HepG2 (cell line): ENCODE measurements around the gene LSM12. TPM values are rescaled to one million over a fixed set of nuclear protein-coding genes. Genes with fewer than 3 reads are reported as not detected.

Experiments
- ARNT2 ChIP-seq: sonication (generic); formaldehyde crosslinking; IDR thresholded peaks from 2 replicates; pipeline ENCODE4 v1.8.0; 2022; ENCODE audit warnings: mild to moderate bottlenecking, low read depth, missing genetic modification reagents, moderate library complexity
- CBX1 ChIP-seq: IDR thresholded peaks from one replicate; pipeline ENCODE4 v1.6.1; 2016; ENCODE audit warnings: antibody characterized with exemption, low read depth
- FLYWCH1 ChIP-seq: sonication (generic); formaldehyde crosslinking; IDR thresholded peaks from 2 replicates; pipeline ENCODE4 v1.8.1; 2023; ENCODE audit warnings: mild to moderate bottlenecking, missing genetic modification reagents
- FOXA3 ChIP-seq: IDR thresholded peaks from 2 replicates; pipeline ENCODE4 v1.6.1; 2016; ENCODE audit warnings: missing genetic modification reagents, missing compliant biosample characterization
- HDAC2 ChIP-seq: sonication (generic); formaldehyde crosslinking; IDR thresholded peaks from 2 replicates; pipeline ENCODE4 v1.4.0; 2020; ENCODE audit warnings: missing genetic modification reagents
- MAFG ChIP-seq: sonication (generic); formaldehyde crosslinking; IDR thresholded peaks from 2 replicates; pipeline ENCODE4 v1.5.1; 2020; ENCODE audit warnings: mild to moderate bottlenecking, missing genetic modification reagents
- MAZ ChIP-seq, 2 experiments: sonication (generic) in 1 of 2; formaldehyde crosslinking in 1 of 2; IDR thresholded peaks; 2 replicates each; pipeline versions ENCODE4 v1.5.0 to v1.6.1; 2012 to 2020; ENCODE audit warnings: low read depth in 2 of 2, mild to moderate bottlenecking in 2 of 2, borderline replicate concordance in 1 of 2, improper control_type of control experiment in 1 of 2, low read length in 1 of 2, missing genetic modification reagents in 1 of 2, moderate library complexity in 1 of 2
- MIER3 ChIP-seq: IDR thresholded peaks from 2 replicates; pipeline ENCODE4 v1.6.1; 2016; ENCODE audit warnings: missing compliant biosample characterization, borderline replicate concordance
- MTA1 ChIP-seq: sonication (generic); formaldehyde crosslinking; IDR thresholded peaks from 2 replicates; pipeline ENCODE4 v1.4.0; 2020; ENCODE audit warnings: missing genetic modification reagents, mild to moderate bottlenecking, borderline replicate concordance
- PITX1 ChIP-seq: sonication (generic); formaldehyde crosslinking; IDR thresholded peaks from 2 replicates; pipeline ENCODE4 v1.5.1; 2020; ENCODE audit warnings: mild to moderate bottlenecking, missing genetic modification reagents
- POLR2G ChIP-seq: fragments of 200-400 bp; formaldehyde crosslinking; IDR thresholded peaks from 2 replicates; pipeline ENCODE4 v1.6.1; 2018; ENCODE audit warnings: mild to moderate bottlenecking, low read depth, low read length, moderate library complexity
- SALL1 ChIP-seq: sonication (generic); formaldehyde crosslinking; IDR thresholded peaks from 2 replicates; pipeline ENCODE4 v1.8.0; 2022; ENCODE audit warnings: mild to moderate bottlenecking, missing genetic modification reagents
- SMARCC2 ChIP-seq: fragments of 450-650 bp; IDR thresholded peaks from 2 replicates; pipeline ENCODE4 v1.6.1; 2017; ENCODE audit warnings: antibody characterized with exemption, mild to moderate bottlenecking
- U2AF2 ChIP-seq: fragments of 200-400 bp; formaldehyde crosslinking; IDR thresholded peaks from 2 replicates; pipeline ENCODE4 v1.6.1; 2017; ENCODE audit warnings: low read depth, mild to moderate bottlenecking, low read length
- ZBTB42 ChIP-seq: sonication (generic); formaldehyde crosslinking; IDR thresholded peaks from 2 replicates; pipeline ENCODE4 v1.5.0; 2020; ENCODE audit warnings: mild to moderate bottlenecking, missing genetic modification reagents
- ZFP62 ChIP-seq: sonication (generic); formaldehyde crosslinking; IDR thresholded peaks from 2 replicates; pipeline ENCODE4 v1.4.0; 2020; ENCODE audit warnings: missing genetic modification reagents
- ZNF225 ChIP-seq: sonication (generic); formaldehyde crosslinking; IDR thresholded peaks from 2 replicates; pipeline ENCODE4 v1.4.0; 2020; ENCODE audit warnings: mild to moderate bottlenecking, missing genetic modification reagents
- ZSCAN21 ChIP-seq: sonication (generic); formaldehyde crosslinking; IDR thresholded peaks from 2 replicates; pipeline ENCODE4 v1.8.0; 2022; ENCODE audit warnings: mild to moderate bottlenecking, missing genetic modification reagents, moderate library complexity, borderline replicate concordance
- polyA plus RNA-seq, 8 experiments: library from polyadenylated mRNA; depleted of rRNA in 3 of 8; stranded (reverse) in 7 of 8; unstranded in 1 of 8; fragments of >200 nt; fragmentation: Illumina TruSeq in 4 of 8; extraction: Trizol in 4 of 8; gene quantifications; 2 replicates each; pipeline versions ENCODE4 v1.2.1 to v1.2.3, GENCODE V29; 2011 to 2016; ENCODE audit warnings: low read depth in 4 of 8, missing spikeins in 1 of 8, mixed read lengths in 1 of 8; ENCODE audit not compliant: insufficient read depth in 1 of 8
- total RNA-seq, 5 experiments: library from RNA; depleted of rRNA; stranded (reverse); fragments of >200 nt; fragmentation: Illumina TruSeq; extraction: Trizol; gene quantifications; 2 replicates each; pipeline ENCODE4 v1.2.3, GENCODE V29; 2016; ENCODE audit warnings: low read depth in 1 of 5
- TF ChIP-seq, protein P1 (sequence below): IDR thresholded peaks from 2 replicates; pipeline ENCODE4 v1.6.1; 2016
- TF ChIP-seq, protein P2 (sequence below): sonication (generic); formaldehyde crosslinking; IDR thresholded peaks from 2 replicates; pipeline ENCODE4 v1.5.0; 2020; ENCODE audit warnings: mild to moderate bottlenecking, missing genetic modification reagents
- TF ChIP-seq, protein P3 (sequence below): sonication (generic); formaldehyde crosslinking; IDR thresholded peaks from 2 replicates; pipeline ENCODE4 v1.8.1; 2022; ENCODE audit warnings: mild to moderate bottlenecking, missing genetic modification reagents
- TF ChIP-seq, protein P4 (sequence below): sonication (generic); formaldehyde crosslinking; IDR thresholded peaks from 2 replicates; pipeline ENCODE4 v1.4.0; 2020; ENCODE audit warnings: missing genetic modification reagents
- TF ChIP-seq, protein P5 (sequence below): IDR thresholded peaks from 2 replicates; pipeline ENCODE4 v1.6.1; 2016; ENCODE audit warnings: low read depth

The LSM12 gene
- total and polyA plus RNA-seq, 2 of the 13 experiments (the other 11 are each of a cell fraction or from before 2014, with no cell fraction given) = 52.8 to 55.7 TPM

DNA sequence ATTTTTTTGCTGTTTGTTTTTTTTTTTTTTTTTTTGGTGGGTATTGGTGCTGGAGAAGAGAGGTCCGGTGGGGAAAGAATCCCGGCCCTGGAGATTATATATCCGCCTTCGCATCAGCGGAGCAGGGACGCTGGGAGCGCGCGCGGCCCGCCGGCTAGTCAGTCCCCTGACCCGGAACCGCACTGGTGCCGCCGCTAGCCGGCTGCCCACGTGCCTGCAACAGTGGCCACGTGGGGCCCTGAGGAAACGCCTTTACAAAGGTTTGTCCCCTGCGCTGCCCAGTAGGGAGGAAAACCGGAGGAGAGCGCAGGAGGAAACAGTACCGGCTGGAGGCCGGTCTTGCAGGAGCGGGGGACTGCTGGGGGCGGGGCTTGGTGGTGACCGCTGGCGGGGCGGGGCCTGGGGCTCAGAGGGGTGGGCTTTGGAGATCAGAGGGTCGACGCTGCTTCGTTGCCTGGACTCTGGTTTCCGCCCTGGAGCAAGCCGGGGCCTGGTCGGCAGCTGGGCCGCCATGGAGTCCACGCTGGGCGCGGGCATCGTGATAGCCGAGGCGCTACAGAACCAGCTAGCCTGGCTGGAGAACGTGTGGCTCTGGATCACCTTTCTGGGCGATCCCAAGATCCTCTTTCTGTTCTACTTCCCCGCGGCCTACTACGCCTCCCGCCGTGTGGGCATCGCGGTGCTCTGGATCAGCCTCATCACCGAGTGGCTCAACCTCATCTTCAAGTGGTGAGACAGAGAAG lies 4.2 kb upstream of the LSM12 start, which contains the start of gene G6PC3 (continued):
- TF ChIP-seq MAZ (IDR thresholded peaks at IDR 0.05; ENCODE audit: borderline replicate concordance, low read depth, low read length) (peak; percentile 87; the same call in 1 of the 2 replicates), MAZ (CRISPR knock-in tag; IDR thresholded peaks at IDR 0.05; ENCODE audit: low read depth) (peak; percentile 97), ARNT2 (peak; percentile 99), ZNF225 (CRISPR knock-in tag) (peak; percentile 92; the same call in 1 of the 2 replicates), FLYWCH1 (CRISPR knock-in tag) (no peak; the same call in 1 of the 2 replicates), PITX1 (CRISPR knock-in tag) (peak; percentile 74), POLR2G (peak; percentile 92), SMARCC2 (no peak), ZFP62 (no peak), MAFG (no peak), MTA1 (CRISPR knock-in tag) (peak; percentile 71; the same call in 1 of the 2 replicates), MIER3 (CRISPR knock-in tag) (peak; percentile 99), ZBTB42 (CRISPR knock-in tag) (peak; percentile 72; the same call in 1 of the 2 replicates), CBX1 (peak; percentile 92), SALL1 (CRISPR knock-in tag) (peak; percentile 98), U2AF2 (no peak), HDAC2 (CRISPR knock-in tag) (peak; percentile 91), FOXA3 (CRISPR knock-in tag) (peak; percentile 85), ZSCAN21 (CRISPR knock-in tag) (peak; percentile 91)
- TF ChIP-seq, protein P1, sequence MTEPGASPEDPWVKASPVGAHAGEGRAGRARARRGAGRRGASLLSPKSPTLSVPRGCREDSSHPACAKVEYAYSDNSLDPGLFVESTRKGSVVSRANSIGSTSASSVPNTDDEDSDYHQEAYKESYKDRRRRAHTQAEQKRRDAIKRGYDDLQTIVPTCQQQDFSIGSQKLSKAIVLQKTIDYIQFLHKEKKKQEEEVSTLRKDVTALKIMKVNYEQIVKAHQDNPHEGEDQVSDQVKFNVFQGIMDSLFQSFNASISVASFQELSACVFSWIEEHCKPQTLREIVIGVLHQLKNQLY (CRISPR knock-in tag) = peak; percentile 98
- TF ChIP-seq, protein P2, sequence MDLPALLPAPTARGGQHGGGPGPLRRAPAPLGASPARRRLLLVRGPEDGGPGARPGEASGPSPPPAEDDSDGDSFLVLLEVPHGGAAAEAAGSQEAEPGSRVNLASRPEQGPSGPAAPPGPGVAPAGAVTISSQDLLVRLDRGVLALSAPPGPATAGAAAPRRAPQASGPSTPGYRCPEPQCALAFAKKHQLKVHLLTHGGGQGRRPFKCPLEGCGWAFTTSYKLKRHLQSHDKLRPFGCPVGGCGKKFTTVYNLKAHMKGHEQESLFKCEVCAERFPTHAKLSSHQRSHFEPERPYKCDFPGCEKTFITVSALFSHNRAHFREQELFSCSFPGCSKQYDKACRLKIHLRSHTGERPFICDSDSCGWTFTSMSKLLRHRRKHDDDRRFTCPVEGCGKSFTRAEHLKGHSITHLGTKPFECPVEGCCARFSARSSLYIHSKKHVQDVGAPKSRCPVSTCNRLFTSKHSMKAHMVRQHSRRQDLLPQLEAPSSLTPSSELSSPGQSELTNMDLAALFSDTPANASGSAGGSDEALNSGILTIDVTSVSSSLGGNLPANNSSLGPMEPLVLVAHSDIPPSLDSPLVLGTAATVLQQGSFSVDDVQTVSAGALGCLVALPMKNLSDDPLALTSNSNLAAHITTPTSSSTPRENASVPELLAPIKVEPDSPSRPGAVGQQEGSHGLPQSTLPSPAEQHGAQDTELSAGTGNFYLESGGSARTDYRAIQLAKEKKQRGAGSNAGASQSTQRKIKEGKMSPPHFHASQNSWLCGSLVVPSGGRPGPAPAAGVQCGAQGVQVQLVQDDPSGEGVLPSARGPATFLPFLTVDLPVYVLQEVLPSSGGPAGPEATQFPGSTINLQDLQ (CRISPR knock-in tag) = peak; percentile 54; the same call in 1 of the 2 replicates
- TF ChIP-seq, protein P3, sequence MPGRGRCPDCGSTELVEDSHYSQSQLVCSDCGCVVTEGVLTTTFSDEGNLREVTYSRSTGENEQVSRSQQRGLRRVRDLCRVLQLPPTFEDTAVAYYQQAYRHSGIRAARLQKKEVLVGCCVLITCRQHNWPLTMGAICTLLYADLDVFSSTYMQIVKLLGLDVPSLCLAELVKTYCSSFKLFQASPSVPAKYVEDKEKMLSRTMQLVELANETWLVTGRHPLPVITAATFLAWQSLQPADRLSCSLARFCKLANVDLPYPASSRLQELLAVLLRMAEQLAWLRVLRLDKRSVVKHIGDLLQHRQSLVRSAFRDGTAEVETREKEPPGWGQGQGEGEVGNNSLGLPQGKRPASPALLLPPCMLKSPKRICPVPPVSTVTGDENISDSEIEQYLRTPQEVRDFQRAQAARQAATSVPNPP (CRISPR knock-in tag) = peak; percentile 97
- TF ChIP-seq, protein P4, sequence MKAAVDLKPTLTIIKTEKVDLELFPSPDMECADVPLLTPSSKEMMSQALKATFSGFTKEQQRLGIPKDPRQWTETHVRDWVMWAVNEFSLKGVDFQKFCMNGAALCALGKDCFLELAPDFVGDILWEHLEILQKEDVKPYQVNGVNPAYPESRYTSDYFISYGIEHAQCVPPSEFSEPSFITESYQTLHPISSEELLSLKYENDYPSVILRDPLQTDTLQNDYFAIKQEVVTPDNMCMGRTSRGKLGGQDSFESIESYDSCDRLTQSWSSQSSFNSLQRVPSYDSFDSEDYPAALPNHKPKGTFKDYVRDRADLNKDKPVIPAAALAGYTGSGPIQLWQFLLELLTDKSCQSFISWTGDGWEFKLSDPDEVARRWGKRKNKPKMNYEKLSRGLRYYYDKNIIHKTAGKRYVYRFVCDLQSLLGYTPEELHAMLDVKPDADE (CRISPR knock-in tag) = no peak
- TF ChIP-seq, protein P5, sequence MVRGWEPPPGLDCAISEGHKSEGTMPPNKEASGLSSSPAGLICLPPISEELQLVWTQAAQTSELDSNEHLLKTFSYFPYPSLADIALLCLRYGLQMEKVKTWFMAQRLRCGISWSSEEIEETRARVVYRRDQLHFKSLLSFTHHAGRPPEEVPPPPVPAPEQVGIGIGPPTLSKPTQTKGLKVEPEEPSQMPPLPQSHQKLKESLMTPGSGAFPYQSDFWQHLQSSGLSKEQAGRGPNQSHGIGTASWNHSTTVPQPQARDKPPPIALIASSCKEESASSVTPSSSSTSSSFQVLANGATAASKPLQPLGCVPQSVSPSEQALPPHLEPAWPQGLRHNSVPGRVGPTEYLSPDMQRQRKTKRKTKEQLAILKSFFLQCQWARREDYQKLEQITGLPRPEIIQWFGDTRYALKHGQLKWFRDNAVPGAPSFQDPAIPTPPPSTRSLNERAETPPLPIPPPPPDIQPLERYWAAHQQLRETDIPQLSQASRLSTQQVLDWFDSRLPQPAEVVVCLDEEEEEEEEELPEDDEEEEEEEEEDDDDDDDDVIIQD (CRISPR knock-in tag) = peak; percentile 18; the same call in 1 of the 2 replicates
